Testis (tissue), 2 donors: ENCODE data around the gene BMAL1.

Source experiments
- POLR2A ChIP-seq: fragments of 450-650 bp; IDR thresholded peaks from one replicate; pipeline ENCODE4 v1.6.1; 2017; ENCODE audit warnings: antibody characterized with exemption, mild to moderate bottlenecking, moderate library complexity
- TF ChIP-seq, protein P1 (sequence below), 3 experiments: fragments of 450-650 bp in 2 of 3; fragments of 200-600 bp in 1 of 3; sonication (generic) in 1 of 3; IDR thresholded peaks; one replicate each; pipeline ENCODE4 v1.5.1; 2016 to 2019; ENCODE audit warnings: antibody characterized with exemption in 3 of 3, mild to moderate bottlenecking in 2 of 3, moderate library complexity in 1 of 3

GRCh38 chr11:13287036-13287435 lies 9.4 kb downstream of the BMAL1 start:
- TF ChIP-seq, protein P1, sequence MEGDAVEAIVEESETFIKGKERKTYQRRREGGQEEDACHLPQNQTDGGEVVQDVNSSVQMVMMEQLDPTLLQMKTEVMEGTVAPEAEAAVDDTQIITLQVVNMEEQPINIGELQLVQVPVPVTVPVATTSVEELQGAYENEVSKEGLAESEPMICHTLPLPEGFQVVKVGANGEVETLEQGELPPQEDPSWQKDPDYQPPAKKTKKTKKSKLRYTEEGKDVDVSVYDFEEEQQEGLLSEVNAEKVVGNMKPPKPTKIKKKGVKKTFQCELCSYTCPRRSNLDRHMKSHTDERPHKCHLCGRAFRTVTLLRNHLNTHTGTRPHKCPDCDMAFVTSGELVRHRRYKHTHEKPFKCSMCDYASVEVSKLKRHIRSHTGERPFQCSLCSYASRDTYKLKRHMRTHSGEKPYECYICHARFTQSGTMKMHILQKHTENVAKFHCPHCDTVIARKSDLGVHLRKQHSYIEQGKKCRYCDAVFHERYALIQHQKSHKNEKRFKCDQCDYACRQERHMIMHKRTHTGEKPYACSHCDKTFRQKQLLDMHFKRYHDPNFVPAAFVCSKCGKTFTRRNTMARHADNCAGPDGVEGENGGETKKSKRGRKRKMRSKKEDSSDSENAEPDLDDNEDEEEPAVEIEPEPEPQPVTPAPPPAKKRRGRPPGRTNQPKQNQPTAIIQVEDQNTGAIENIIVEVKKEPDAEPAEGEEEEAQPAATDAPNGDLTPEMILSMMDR (IDR thresholded peaks at IDR 0.05) = no peak
- no peak for TF ChIP-seq POLR2A
